ENCODE data around the gene NELFA.

NELFA gene

DNA sequence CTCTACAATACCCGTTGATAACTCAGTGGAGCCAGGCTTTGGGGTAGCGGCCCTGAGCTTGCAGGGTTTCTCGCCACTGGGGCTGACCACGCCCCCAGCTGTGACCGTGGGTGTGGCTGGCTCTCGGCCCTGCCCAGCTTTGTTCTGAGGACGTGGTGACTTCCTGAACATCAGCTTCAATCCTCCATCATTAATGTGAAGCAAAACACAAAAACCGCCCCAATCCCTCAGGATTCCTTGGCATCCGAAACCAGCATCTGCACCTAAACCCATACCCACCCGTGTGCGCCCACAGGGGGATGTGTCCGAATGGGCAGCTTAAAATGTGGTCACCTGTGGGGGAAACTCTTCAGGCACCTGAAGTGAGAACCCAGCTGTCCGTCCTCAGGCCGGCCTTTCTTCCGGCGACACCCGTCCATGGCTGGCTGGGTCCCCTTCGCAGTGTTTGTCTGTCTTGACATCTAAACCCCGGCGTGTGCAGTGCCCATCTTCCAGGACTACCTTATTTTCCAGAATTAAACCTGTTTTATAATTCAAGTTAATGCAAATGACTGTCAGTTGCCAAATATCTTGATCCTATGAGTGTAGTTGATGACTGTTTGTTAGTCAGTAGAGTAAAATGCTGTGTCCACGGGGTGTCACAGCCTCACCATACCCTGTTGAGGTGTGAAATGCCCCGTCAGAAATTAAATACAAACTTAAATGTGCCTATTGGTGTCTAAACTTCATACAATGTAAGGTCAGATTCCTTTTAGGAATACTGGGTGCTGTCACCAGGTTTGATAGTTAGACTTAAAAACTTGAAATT, 27.3 kb downstream of the NELFA start:
- no peak for DNase-seq

DNA sequence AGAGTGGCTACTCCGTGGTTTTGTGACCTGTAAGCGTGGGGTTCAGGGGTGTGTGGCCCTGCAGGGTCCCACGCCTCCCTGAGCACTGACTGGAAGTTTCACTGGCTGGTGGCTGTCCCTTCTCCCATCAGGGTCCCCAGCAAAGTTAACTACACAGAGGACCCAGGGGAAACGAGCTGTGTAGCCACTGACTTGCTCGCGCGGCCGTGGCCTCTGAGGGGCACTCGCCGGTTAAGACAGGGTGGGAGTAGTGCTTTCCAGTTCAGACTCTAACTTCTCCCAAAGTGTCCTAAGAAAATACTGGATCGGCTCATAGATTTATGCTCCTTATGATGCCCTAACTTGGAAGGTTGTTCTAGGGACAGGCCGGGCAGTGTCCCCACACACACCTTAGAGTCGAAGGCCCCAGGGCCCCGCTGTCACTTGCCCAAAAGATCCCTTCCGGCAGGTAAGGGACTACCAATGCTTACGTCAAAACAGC, 28.2 kb downstream of the NELFA start:
- no peak for DNase-seq

DNA sequence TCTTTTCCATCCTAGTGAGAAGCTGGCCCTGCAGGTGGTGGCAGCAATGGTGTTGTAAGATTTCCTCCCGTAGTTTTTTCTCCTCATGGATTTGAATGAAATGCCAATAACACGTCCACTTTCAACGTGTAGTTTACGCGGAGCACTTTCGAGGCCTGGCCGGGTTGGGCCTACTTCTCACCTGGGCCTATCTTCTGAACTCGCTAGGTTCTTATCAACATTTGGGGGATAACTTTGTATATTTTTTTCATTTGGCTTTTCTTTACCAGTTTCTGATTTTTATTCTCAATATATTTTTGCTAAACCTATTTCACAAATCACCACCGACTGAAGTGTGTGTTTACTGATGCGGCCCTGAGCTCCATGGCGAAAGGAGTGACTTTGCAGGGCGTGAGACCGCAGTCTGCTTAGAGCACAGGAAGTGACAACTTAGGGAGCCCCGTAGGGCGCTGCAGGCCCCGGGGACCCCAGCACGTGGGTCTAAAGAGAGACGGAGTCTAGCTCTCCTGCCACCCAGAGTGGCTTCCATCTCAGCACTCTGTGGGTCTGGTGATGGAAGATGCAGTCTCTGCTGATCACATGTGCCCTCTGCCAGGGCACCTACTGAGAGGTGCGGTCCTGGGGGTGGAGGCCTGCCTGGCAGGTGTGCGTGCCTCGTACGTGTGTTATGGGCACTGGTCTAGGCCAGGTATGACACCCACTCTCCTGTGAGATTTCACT, 29.1 kb downstream of the NELFA start:
- no peak for DNase-seq

DNA sequence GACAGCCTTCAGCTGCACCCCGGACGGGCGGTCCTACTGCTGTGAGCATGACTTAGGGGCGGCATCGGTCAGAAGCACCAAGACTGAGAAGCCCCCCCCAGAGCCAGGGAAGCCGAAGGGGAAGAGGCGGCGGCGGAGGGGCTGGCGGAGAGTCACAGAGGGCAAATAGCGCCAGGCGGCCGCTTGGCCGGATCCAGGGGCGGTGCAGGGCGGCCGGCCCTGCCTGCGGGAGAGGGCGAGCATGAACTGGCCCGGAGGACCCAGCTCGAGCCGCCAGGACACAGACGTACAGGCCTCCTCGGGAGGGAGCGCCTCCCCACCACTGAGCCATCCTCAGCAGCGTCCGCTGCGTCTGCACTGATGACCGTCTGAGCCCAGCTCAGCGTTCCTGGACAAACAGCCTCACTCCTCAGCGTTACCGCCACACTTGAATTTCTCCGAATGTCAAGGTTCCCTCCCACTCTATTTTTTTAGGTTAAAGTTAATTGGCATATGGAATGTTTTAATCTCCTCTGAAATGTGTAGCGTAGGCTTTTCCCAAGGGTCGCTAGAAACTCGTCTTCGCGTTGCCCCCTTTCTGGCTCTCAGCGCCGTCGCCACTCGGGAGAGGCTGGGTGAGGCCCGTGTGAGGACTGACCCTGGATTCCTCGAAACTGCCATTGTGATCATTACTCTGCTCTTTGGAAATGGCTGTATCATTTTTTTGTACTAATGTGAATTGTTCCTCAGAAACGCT, 29.9 kb downstream of the NELFA start:
- no peak for DNase-seq

DNA sequence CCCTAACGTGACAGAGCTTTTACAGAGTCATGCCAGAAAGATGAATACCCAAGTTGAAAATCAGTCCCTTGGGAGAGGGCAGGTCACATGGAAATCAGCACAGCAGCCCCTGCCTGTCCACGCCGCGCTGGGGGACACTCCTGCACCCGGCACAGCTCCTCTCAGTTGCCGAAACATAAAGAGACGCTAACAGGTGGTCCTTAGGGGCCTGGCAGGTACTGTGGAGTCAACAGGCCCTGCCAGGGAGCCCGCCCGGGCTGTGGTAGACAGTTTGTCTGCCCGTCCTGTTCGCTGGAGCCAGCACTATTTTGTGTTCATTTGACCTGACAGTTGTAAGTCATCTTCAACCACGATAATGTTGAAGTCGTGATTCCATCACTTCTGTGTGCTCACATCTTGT, 30.5 kb downstream of the NELFA start:
- DNase-seq = no peak

DNA sequence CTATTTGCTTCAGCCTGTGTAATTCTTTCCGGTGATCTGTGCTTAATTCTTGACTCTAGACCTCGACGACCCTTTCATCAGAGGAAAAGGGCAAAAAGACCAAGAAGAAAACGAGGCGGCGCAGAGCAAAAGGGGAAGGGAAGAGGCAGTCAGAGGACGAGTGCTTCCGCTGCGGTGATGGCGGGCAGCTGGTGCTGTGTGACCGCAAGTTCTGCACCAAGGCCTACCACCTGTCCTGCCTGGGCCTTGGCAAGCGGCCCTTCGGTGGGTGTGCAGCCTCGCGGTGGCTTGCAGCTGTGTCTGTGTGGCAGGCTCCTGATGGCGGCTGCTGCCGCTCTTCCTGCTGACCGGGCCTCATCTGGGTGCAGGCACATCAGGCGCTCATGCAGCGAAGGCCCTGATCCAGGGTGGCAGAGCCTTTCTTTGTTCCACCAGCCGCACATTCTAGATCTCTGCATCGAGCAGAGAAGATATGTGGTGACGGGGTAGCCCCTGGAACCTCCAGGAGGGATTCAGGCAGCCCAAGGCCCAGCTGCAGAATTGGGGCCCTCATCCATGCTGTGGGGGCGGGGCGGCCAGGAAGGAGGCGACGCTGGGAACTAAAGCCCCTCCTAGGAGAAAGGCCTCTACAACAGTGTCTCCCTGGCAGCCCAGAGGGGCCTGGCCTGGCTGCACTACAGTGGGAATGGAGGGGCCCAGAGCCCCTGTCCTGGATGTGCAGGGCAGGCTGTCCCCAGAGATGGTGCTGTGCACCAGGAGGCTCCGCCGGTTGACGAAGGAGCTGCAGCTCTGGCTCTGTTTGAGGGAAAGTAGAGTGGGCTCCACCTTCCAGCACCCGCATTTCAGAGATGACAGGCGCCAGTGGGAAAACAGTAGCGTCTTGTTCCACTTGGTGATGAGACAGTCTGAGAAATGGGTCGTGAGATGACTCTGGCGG, 32.1 kb downstream of the NELFA start:
- DNase-seq = no peak

DNA sequence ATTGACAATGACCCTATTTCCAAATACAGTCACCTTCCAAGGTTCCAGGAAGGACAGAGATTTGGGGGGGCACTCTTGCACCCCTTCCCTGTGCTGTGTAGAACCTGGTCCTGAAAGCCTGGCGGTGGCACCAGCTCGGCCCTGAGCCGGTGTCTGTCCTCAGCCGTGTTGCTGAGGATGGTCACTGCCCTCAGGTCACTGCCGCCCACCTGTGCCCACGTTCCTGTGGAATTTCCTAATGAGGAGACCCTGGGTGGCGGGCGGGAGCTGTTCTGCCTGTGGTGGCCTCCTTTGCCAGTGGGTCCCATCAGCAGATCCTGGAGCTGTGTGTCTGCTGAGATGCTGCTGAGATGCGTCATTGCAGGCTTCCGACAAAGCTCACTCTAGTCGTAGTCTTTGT, 32.9 kb downstream of the NELFA start:
- no peak for DNase-seq

DNA sequence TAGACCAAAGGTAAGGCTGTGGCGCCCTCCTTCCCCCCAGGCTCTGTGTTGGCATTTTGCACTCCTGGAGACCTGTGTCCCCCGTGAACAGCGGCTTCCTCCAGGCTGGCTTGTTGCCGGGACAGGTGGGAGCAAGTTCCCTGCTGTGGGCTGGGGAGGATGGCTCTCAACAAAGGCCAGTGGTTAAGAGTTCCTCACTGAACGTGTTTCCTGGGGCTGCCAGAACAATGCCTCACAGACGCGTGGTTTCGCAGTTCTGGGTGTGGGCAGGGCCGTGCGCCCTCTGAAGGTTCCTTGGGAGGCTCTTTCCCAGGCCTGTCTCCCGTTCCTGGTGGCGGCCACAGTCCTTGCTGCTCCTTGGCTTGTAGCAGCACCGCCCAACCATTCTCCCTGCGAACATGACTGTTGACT, 33.4 kb downstream of the NELFA start:
- DNase-seq = no peak

DNA sequence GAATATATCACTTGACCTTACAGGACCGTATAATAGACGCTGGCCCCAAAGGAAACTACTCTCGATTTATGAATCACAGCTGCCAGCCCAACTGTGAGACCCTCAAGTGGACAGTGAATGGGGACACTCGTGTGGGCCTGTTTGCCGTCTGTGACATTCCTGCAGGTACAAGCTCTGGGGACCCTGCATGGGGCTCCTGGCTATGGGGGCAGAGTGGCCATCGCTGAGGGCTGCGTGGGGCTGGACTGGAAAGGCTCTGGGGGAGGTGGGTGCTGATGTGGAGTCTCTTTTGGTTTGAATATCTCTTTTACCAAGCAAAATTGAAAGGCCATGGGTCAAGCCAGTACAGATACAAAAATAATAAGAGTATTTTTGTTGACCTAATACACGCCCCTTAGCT, 33.9 kb downstream of the NELFA start:
- DNase-seq = no peak

DNA sequence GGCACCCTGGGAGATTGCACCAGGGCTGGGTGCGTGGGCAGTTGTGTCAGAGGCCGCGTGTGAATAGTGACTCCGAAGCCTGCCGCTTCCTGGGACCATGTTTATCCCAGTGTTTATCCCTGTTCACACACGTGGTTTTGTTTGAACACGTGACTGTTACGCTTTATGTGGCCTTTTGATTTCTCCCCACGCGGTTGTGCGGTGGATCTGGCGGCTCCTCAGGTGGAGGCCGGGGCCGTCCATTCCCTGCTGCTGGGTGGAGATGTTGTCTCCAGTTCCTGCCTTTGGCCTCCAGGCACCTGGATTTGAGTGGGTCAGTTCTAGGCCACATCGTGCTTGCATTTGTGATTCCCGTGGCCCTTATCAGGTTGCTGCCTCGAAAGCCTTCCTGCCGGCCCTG, 35.1 kb downstream of the NELFA start:
- no peak for DNase-seq

DNA sequence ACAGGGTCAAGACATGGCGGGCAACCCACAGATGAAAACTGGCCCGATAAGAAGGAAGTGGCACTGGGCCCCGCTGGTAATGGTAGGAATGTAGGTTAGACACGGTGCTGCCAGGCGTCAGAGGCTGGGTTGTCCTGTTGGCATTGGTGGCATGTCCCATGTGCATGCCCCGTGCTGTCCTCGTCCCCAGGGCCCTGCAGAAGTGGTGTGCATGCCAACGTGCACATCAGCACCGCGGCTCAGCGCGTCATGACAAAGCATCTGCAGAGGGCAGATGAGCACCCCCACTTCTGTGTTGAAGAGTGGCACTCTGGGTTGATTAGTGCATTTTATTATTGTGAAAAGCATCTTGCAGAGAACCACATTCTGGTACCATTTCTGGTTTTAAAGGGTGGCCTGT, 35.6 kb downstream of the NELFA start:
- no peak for DNase-seq

DNA sequence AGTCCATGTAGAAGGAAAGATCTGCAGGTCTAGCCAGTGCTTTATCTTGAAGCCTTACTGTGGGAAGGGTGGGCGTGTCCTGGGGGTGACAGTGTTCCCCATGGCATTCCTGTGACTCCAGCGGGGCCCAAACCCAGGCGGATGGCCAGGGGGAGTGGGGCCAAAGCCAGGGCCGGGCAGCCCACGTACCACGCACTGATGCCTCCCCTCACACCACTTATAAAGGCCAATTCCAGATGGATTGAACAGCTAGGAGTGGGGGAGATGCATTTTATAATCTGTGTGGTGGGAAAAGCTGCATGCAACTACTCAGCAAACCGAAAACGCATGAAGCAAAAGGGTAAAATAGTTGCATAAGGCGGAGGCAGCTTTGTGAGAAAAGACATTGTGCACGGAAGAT, 36.4 kb downstream of the NELFA start:
- DNase-seq = no peak

DNA sequence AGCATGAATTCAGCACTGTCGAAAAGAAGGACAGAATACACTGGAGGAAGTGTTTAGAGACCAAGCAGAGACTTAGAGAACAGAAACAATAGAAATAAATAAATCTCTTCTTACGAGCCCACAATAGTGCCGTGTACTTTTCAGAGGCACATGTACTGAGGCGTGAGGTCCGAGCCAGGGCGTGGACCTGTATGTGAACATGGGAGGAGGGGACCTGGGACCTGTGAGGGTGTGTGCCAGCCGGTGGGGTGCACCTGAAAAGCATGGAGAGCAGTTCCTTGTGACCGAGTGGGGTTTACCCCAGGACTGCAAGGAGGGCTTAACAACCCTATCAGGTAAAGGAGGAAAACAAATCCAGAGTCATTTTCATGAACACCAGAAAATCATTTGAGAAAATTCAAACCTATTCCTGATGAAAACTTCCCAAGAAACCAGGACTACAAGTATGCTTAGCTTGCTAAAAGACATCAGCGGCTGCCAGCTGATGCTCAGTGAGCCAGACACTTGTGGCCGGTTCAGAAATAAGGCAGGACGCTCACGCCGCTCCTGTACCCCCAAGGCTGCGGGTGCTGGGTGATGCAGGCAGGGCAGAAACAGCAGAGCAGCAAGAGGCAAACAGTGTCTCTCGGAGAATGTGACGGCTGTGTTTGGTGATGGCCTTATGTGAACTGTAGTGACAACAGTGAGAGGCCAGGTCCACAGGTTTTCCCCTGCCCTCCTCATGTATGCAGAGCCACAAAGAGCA, 37.1 kb downstream of the NELFA start:
- no peak for DNase-seq

DNA sequence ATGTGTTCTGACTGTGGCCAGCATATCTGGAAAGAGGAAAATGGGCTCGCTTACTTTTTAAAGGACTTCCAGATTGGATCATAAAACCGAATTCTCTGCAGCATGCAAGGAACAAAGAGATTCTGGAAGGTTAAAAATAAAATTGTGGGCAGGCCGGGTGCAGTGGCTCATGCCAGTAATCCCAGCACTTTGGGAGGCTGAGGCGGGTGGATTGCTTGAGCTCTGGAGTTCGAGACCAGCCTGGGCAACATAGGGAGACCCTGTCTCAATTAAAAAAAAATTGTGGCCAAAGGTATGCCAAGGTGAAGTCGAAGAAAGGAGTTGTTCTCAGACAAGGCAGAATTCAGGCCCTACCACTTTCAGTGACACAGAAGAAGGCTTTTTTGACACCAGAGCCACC, 37.8 kb downstream of the NELFA start:
- no peak for DNase-seq

DNA sequence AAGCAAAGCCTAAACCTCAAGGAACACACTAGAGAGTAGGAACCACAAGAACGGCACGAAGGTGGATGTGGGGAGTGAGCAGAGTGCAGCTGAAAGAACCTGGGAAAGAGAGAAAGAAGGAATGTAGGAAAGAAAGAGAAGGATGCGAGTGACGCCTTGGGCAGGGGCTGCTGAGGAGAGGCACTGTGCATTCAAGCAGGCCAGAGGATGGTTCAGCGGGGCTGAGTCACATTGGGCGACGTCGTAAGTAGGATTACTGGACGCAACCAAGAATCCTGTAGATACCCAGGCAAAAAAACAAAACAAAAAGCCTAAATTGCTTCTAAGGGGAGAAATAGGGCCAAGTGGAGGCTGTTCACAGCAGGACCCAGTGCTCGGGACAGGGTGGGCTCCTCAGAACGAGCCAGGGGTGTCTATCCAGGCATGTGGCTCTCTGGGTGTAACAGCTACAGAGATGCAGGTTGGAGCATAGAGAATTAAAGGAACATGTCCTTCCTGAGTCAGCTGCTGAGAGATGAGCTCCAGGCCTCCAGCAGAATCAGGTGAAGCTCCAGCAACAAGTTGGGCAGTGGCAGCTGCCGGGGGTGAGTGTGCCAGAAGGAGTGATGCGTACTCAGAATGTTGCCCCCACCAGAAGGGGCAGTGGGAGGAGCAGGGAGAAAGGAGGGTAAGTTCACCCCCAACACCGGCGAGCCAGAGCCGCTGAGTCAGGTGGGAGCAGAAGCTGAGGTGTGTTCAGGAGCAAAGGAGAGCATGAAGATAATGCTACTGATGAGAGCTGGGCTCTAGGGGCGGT, 38.6 kb downstream of the NELFA start:
- no peak for DNase-seq

DNA sequence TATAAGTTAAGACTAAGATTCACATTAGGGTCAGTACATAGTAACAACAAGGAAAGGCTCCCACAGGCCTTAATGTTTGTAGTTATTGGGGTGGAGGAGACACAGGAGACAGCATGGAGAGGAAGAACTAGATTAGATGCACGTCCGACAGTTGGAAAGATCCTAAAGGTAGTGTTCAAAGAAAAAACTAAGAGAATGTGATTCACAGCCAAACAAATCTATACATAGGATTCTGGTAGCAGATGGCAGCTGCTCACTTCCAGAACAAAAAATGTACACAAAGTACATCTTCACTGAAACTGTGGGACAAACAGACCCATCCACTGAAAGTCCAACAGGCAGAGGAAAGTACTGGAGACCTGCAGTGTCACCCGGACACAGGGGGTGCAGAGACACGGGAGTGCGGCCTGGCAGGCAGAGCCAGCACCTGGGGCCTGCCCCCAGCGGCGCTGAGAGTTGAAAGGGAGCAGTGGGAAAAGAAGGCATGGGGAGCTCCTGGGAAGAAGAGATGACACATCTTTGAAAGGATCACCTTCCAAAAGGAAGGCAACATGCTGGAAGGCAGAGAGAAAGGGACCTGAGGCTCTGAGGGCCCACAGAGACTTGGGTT, 40.0 kb downstream of the NELFA start:
- no peak for DNase-seq

DNA sequence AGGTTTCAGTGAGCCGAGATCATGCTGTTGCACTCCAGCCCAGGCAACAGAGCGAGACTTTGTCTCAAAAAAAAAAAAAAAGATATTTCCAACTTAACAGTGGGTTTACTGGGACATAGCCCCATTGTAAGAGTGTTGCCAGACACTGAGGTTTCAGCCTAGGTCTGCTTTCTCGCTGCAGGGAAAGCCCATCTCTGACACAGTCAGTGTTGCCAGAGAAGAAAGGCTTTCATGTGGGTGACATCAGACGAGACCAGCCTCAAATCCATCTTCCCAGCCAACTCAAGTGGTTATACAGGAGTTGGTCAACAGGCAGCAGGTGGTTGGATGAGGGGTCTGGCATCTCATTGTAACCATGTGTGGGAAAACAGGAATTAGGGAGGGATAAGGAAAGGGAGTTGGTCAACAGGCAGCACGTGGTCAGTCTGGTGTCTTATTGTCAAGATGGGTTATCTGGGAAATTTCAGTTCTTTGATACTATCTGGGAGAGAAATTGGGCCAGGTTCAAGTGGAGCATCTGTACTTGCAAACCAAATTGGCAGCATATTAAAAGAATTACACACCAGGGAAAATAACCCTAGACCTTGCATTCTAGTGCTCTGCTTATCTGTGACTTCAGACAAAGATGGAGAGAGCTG, 41.1 kb downstream of the NELFA start:
- DNase-seq = peak; percentile 40

DNA sequence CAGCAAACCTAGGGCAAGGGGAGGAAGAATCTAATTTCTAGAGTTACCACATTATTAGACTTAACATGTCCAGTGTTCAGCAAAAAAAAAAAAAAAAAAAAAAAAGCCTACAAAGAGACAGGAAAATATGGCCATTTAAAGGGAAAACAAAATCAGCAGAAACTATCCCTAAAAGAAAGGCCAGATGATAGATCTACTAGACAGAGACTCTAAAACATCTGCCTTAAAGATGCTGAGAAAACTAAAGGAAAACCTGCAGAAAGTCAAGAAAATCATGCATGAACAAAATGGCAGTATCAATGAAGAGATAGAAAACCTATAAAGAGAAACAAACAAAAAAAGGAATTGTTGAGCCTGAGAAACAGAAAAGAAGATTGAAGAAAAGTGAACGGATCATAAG, 43.8 kb downstream of the NELFA start:
- DNase-seq = no peak

DNA sequence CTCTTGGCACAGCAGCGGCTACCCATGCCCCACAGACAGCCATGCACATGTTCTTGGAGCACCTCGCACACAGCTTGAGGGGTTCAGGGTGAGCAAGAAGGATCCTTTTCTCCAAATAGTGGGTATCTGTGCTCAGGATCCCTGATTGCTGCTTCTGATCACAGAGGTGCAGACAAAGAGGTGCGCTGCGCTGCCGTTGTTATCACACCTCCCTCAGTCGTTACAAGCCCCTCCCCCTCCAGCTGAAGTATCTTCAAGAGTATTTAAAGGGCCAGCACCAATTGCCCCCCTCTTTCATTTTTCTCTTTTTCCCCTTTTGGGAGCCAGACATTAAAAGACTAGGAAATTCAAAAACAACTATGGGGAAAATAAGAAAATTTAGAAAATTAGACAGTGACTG, 44.3 kb downstream of the NELFA start:
- DNase-seq = no peak

DNA sequence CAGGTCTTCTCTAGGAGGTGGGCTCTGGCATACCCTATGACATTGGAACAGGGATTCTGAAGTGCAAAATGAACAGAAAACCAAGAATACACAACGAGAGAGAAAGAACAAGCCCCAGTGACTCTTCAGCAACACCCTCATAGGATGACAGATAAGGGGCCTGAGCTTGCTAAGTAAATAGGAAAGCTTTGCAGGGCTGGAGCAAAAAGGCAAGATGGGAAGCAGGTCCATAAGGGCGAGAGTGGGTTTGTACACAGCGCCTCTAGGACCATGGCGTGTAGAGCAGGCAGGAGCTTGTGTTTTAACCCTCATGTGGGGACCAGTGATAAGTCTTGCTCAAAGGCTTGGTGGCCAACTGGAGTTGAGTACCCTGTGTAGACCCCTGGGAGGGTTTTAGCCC, 45.8 kb downstream of the NELFA start:
- no peak for DNase-seq
